Hepatocyte (in vitro differentiated cells): ENCODE results near the gene NHERF2.

ENCODE experiments used
- CTCF ChIP-seq: fragments of 200-600 bp; sonication (generic); IDR thresholded peaks from 2 replicates; pipeline ENCODE4 v1.5.1; 2016; ENCODE audit warnings: antibody characterized with exemption, mild to moderate bottlenecking; ENCODE audit not compliant: poor library complexity
- EZH2phosphoT487 ChIP-seq: fragments of 200-600 bp; sonication (generic); IDR thresholded peaks from one replicate; pipeline ENCODE4 v1.6.1; 2018; ENCODE audit warnings: antibody characterized with exemption, mild to moderate bottlenecking, low read depth, moderate library complexity; ENCODE audit not compliant: unreplicated experiment, severe bottlenecking

GRCh38 chr16:1985466-1986150, 41.1 kb upstream of the NHERF2 start:
- TF ChIP-seq CTCF (no peak), EZH2phosphoT487 (no peak)
